GM23248 (cell line): ENCODE data around the gene PTPRD. TPM values are rescaled to one million over a fixed set of nuclear protein-coding genes. Genes with fewer than 3 reads are reported as not detected.

Experiments used
- DNase-seq: peaks from one replicate; pipeline ENCODE4 v3.0.0-alpha.2; 2015
- H2AFZ ChIP-seq: fragments of 200-600 bp; sonication (generic); 2 replicates; pipeline ENCODE4 v1.6.1; 2016; ENCODE audit warnings: antibody characterized with exemption
- H3F3A ChIP-seq: fragments of 200-600 bp; sonication (generic); 2 replicates; pipeline ENCODE4 v1.6.1; 2016; ENCODE audit warnings: mild to moderate bottlenecking, antibody characterized with exemption, mixed run types; ENCODE audit not compliant: insufficient read depth
- H3K27ac ChIP-seq: fragments of 200-600 bp; sonication (generic); 2 replicates; pipeline ENCODE4 v1.5.1; 2016; ENCODE audit warnings: mild to moderate bottlenecking
- H3K27me3 ChIP-seq: fragments of 200-600 bp; sonication (generic); replicated peaks from 2 replicates; pipeline ENCODE4 v1.6.1; 2016; ENCODE audit warnings: mild to moderate bottlenecking; ENCODE audit not compliant: insufficient read depth
- H3K36me3 ChIP-seq: fragments of 200-600 bp; sonication (generic); 2 replicates; pipeline ENCODE4 v1.6.1; 2016; ENCODE audit warnings: low read depth, mild to moderate bottlenecking
- H3K4me1 ChIP-seq: fragments of 200-600 bp; sonication (generic); 2 replicates; pipeline ENCODE4 v1.6.1; 2016; ENCODE audit warnings: mild to moderate bottlenecking; ENCODE audit not compliant: insufficient read depth
- H3K4me2 ChIP-seq: fragments of 200-600 bp; sonication (generic); one replicate; pipeline ENCODE4 v1.6.1; 2016; ENCODE audit warnings: mild to moderate bottlenecking; ENCODE audit not compliant: unreplicated experiment
- H3K4me3 ChIP-seq: fragments of 200-600 bp; sonication (generic); 2 replicates; pipeline ENCODE4 v1.5.1; 2016; ENCODE audit warnings: mild to moderate bottlenecking
- H3K79me2 ChIP-seq: fragments of 200-600 bp; sonication (generic); 2 replicates; pipeline ENCODE4 v1.6.1; 2016; ENCODE audit warnings: mild to moderate bottlenecking; ENCODE audit not compliant: insufficient read depth
- H3K9ac ChIP-seq: fragments of 200-600 bp; sonication (generic); 2 replicates; pipeline ENCODE4 v1.6.1; 2016; ENCODE audit warnings: mild to moderate bottlenecking
- H3K9me2 ChIP-seq: fragments of 200-600 bp; sonication (generic); 2 replicates; pipeline ENCODE4 v1.6.1; 2016; ENCODE audit warnings: mixed run types, mild to moderate bottlenecking, moderate library complexity; ENCODE audit not compliant: insufficient read depth
- H3K9me3 ChIP-seq: fragments of 200-600 bp; sonication (generic); one replicate; pipeline ENCODE4 v1.6.1; 2017; ENCODE audit warnings: low read depth
- H4K20me1 ChIP-seq: fragments of 200-600 bp; sonication (generic); 2 replicates; pipeline ENCODE4 v1.6.0; 2016; ENCODE audit not compliant: insufficient read depth
- EZH2 ChIP-seq: fragments of 200-600 bp; sonication (generic); IDR thresholded peaks from 2 replicates; pipeline ENCODE4 v1.6.1; 2018; ENCODE audit warnings: antibody characterized with exemption, mild to moderate bottlenecking; ENCODE audit not compliant: insufficient read depth, poor library complexity, severe bottlenecking
- EZH2phosphoT487 ChIP-seq: fragments of 200-600 bp; sonication (generic); IDR thresholded peaks from 2 replicates; pipeline ENCODE4 v1.6.1; 2018; ENCODE audit warnings: antibody characterized with exemption, moderate library complexity, mild to moderate bottlenecking, low read depth; ENCODE audit not compliant: insufficient read depth
- WGBS, 2 experiments: methylation state at CpG; one replicate each; pipeline ENCODE4 v1.1.6; 2015 to 2017; ENCODE audit warnings: low lambda C conversion rate in 2 of 2, low coverage in 1 of 2; ENCODE audit errors: missing lambda C conversion rate in 2 of 2; 5-methylcytosine and 5-hydroxymethylcytosine counted together
- in situ Hi-C: fragments of 300-500 bp; cut with MboI; formaldehyde crosslinking; loops from 2 replicates; pipeline ENCODE4 v1.15.0; 2020
- polyA plus RNA-seq: library from polyadenylated mRNA; unstranded; fragments of >200 nt; fragmentation: Nextera tagmentation; extraction: Ambion mirVana; gene quantifications from 2 replicates; pipeline ENCODE4 v1.2.1, GENCODE V29; 2016
- total RNA-seq: library from RNA; depleted of rRNA; stranded (reverse); fragments of >200 nt; shearing (Covaris generic); gene quantifications from 2 replicates; pipeline ENCODE4 v1.2.3, GENCODE V29; 2014

PTPRD gene
- total and polyA plus RNA-seq, 2 experiments from 2014 or later: 0.05 TPM; not detected in 1

- Histone ChIP-seq H3K9ac (no peak overlapping the region), H4K20me1 (no peaks in the 10 kb centered on the region), H3K36me3 (no peaks in the 10 kb centered on the region), H3K27ac (no peak overlapping the region), H3K9me2 (no peaks in the 10 kb centered on the region), H3K27me3 (no peaks in the 10 kb centered on the region), H3K79me2 (no peaks in the 10 kb centered on the region), H2AFZ (no peak overlapping the region), H3K4me2 (no peak overlapping the region), H3K9me3 (no peaks in the 10 kb centered on the region), H3K4me3 (no peak overlapping the region), H3F3A (no peaks in the 10 kb centered on the region), H3K4me1 (no peaks in the 10 kb centered on the region)
- no peak for DNase-seq
- TF ChIP-seq EZH2 (no peak), EZH2phosphoT487 (no peak)
- 13 to 18% methylated on average over 1 of the region's 1 CpG for WGBS, 2 experiments
- in situ Hi-C loops: no loop called here
Measured at GRCh38 chr9:10403283-10403682, 209.5 kb downstream of the PTPRD start.

- no peaks in the 10 kb centered on the region for H3K79me2 ChIP-seq
- in situ Hi-C loops: no loop called here
- TF ChIP-seq EZH2phosphoT487: no peak
- no peak for TF ChIP-seq EZH2
- DNase-seq: no peak
- H3K4me3 ChIP-seq: no peak overlapping the region
- H3K27ac ChIP-seq: no peak overlapping the region
- H3K9me3 ChIP-seq: no peaks in the 10 kb centered on the region
- H3K9ac ChIP-seq: no peak overlapping the region
- H3K4me1 ChIP-seq: no peaks in the 10 kb centered on the region
- H2AFZ ChIP-seq: no peak overlapping the region
- 3 to 4% methylated on average over 2 of the region's 2 CpGs for WGBS, 2 experiments
- H4K20me1 ChIP-seq: no peaks in the 10 kb centered on the region
- no peak overlapping the region for H3K4me2 ChIP-seq
- no peaks in the 10 kb centered on the region for H3K27me3 ChIP-seq
- H3K9me2 ChIP-seq: peaks cover 3% of the 10 kb centered on the region; the same call in 1 of the 2 replicates
- no peaks in the 10 kb centered on the region for H3F3A ChIP-seq
- H3K36me3 ChIP-seq: no peaks in the 10 kb centered on the region
Measured at GRCh38 chr9:10396615-10397014, 216.2 kb downstream of the PTPRD start.

DNA sequence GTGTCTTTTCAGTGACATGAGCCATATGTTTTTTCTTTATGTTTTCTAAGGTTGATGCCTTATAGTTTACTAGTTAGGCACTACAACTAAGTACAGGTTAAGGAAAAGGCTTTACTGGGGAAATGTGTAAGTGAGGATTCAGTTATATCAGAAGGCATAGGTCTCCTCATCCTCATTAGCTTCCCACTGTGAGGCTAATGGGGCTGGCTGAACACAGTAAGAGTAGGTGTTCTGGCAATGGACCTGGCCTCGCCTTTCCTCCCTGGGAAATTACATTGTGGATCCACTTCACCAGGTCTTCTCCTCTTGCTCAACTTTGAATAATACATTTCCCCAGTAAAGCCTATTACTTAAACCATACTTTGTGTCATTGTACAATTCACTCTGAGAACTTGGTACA is 225.5 kb downstream of the PTPRD start:
- H3K79me2 ChIP-seq: no peaks in the 10 kb centered on the region
- WGBS, 2 experiments: 11% methylated on average over 1 of the region's 1 CpG
- H2AFZ ChIP-seq: no peak overlapping the region
- no peaks in the 10 kb centered on the region for H4K20me1 ChIP-seq
- DNase-seq: no peak
- in situ Hi-C loops: no loop called here
- H3K9me2 ChIP-seq: no peaks in the 10 kb centered on the region
- H3K9me3 ChIP-seq: peaks cover 3% of the 10 kb centered on the region
- no peaks in the 10 kb centered on the region for H3K4me1 ChIP-seq
- H3K9ac ChIP-seq: no peak overlapping the region
- H3K36me3 ChIP-seq: no peaks in the 10 kb centered on the region
- no peaks in the 10 kb centered on the region for H3F3A ChIP-seq
- no peak overlapping the region for H3K27ac ChIP-seq
- TF ChIP-seq EZH2phosphoT487: no peak
- TF ChIP-seq EZH2: no peak
- H3K4me3 ChIP-seq: no peak overlapping the region
- H3K27me3 ChIP-seq: no peaks in the 10 kb centered on the region
- no peak overlapping the region for H3K4me2 ChIP-seq

GRCh38 chr9:10371824-10372223 is 241.0 kb downstream of the PTPRD start:
- no peaks in the 10 kb centered on the region for H3K36me3 ChIP-seq
- no peak for TF ChIP-seq EZH2
- TF ChIP-seq EZH2phosphoT487: no peak
- H3K4me2 ChIP-seq: no peak overlapping the region
- H3F3A ChIP-seq: no peaks in the 10 kb centered on the region
- H3K79me2 ChIP-seq: no peaks in the 10 kb centered on the region
- no peaks in the 10 kb centered on the region for H3K9me3 ChIP-seq
- H3K27ac ChIP-seq: no peak overlapping the region
- no peaks in the 10 kb centered on the region for H4K20me1 ChIP-seq
- H3K4me1 ChIP-seq: no peaks in the 10 kb centered on the region
- no peaks in the 10 kb centered on the region for H3K9me2 ChIP-seq
- no peak for DNase-seq
- no peak overlapping the region for H2AFZ ChIP-seq
- no peak overlapping the region for H3K4me3 ChIP-seq
- in situ Hi-C loops: no loop called here
- no peaks in the 10 kb centered on the region for H3K27me3 ChIP-seq
- H3K9ac ChIP-seq: no peak overlapping the region

- Histone ChIP-seq H3K27ac (no peak overlapping the region), H3K9ac (no peak overlapping the region), H3K27me3 (no peaks in the 10 kb centered on the region), H3K36me3 (no peaks in the 10 kb centered on the region), H3K4me2 (no peak overlapping the region), H3K9me2 (no peaks in the 10 kb centered on the region), H3K79me2 (no peaks in the 10 kb centered on the region), H3K9me3 (no peaks in the 10 kb centered on the region), H4K20me1 (no peaks in the 10 kb centered on the region), H3K4me1 (no peaks in the 10 kb centered on the region), H3K4me3 (no peak overlapping the region), H2AFZ (no peak overlapping the region), H3F3A (no peaks in the 10 kb centered on the region)
- in situ Hi-C loops: no loop called here
- DNase-seq: peak; percentile 31
- WGBS, 2 experiments: 14 to 15% methylated on average over 3 of the region's 3 CpGs
- no peak for TF ChIP-seq EZH2phosphoT487
- no peak for TF ChIP-seq EZH2
Measured at GRCh38 chr9:10366171-10366779, 246.5 kb downstream of the PTPRD start.
